Suprapubic skin (tissue), 4 donors: Measurements from ENCODE around the gene CUL1.
"Not testable (repeated sequence)": the region's sequence is repeated elsewhere in the genome, so short reads cannot be mapped to it uniquely, and the experiment has no call there.

Source experiments
- EP300 ChIP-seq: sonication (generic); formaldehyde crosslinking; IDR thresholded peaks from one replicate; pipeline ENCODE4 v1.6.1; 2017; ENCODE audit warnings: antibody characterized with exemption
- POLR2A ChIP-seq, 2 donors: fragments of 450-650 bp; IDR thresholded peaks; one replicate each; pipeline ENCODE4 v1.6.1; 2017; ENCODE audit warnings: antibody characterized with exemption in 2 of 2, mild to moderate bottlenecking in 2 of 2, moderate library complexity in 2 of 2
- POLR2AphosphoS5 ChIP-seq, 3 donors: sonication (generic); formaldehyde crosslinking; IDR thresholded peaks; one replicate each; pipeline ENCODE4 v1.6.1; 2017; ENCODE audit warnings: antibody characterized with exemption in 3 of 3
- TF ChIP-seq, protein P1 (sequence below), 2 donors: fragments of 200-600 bp in 1 of 2; fragments of 450-650 bp in 1 of 2; sonication (generic) in 1 of 2; IDR thresholded peaks; one replicate each; pipeline ENCODE4 v1.5.1; 2016 to 2019; ENCODE audit warnings: antibody characterized with exemption in 2 of 2, mild to moderate bottlenecking in 1 of 2, moderate library complexity in 1 of 2

DNA sequence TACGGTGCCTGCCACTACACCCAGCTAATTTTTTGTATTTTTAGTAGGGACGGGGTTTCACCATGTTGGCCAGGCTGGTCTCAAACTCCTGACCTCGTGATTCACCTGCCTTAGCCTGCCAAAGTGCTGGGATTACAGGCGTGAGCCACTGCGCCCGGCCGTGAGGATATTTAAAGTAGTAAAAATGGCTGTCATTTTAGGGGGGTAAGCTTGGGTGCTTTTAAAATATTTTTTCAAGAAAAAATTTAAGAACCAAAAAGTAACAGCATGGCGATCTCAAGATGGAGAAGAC is 4.9 kb downstream of the CUL1 start:
- TF ChIP-seq, protein P1, sequence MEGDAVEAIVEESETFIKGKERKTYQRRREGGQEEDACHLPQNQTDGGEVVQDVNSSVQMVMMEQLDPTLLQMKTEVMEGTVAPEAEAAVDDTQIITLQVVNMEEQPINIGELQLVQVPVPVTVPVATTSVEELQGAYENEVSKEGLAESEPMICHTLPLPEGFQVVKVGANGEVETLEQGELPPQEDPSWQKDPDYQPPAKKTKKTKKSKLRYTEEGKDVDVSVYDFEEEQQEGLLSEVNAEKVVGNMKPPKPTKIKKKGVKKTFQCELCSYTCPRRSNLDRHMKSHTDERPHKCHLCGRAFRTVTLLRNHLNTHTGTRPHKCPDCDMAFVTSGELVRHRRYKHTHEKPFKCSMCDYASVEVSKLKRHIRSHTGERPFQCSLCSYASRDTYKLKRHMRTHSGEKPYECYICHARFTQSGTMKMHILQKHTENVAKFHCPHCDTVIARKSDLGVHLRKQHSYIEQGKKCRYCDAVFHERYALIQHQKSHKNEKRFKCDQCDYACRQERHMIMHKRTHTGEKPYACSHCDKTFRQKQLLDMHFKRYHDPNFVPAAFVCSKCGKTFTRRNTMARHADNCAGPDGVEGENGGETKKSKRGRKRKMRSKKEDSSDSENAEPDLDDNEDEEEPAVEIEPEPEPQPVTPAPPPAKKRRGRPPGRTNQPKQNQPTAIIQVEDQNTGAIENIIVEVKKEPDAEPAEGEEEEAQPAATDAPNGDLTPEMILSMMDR (IDR thresholded peaks at IDR 0.05): not testable (repeated sequence)
- not testable (repeated sequence) for TF ChIP-seq POLR2A (IDR thresholded peaks at IDR 0.05); EP300; POLR2AphosphoS5 (IDR thresholded peaks at IDR 0.05)
